HK-2 (cell line): Measurements from ENCODE around the gene ARHGAP22.

Source experiments
- DNase-seq: peaks from one replicate; pipeline ENCODE4 v3.0.0-alpha.2; 2018; ENCODE audit not compliant: unreplicated experiment

ARHGAP22 gene

DNA sequence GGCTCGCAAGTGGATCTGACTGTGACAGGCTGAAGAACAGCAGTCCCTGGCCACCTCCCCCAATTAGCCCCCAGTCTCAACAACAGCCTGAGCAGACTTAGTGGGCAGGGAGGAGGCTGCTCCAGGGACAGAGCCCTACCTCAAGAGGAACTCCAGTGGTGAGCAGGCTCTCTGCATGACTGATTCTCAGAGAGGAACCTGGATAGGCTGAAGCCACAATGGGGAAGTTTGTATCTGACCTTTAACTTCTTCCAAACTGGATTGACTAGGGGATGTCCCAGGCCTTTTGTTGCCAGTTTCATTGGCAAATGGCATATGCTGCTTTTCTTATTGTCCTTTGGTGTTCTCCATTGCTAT, 93.0 kb downstream of the ARHGAP22 start:
- peak; percentile 51 for DNase-seq

GRCh38 chr10:48511066-48511874, 93.6 kb downstream of the ARHGAP22 start:
- no peak for DNase-seq

GRCh38 chr10:48509974-48510692, 94.7 kb downstream of the ARHGAP22 start:
- no peak for DNase-seq

GRCh38 chr10:48508791-48509772, 95.8 kb downstream of the ARHGAP22 start:
- no peak for DNase-seq

DNA sequence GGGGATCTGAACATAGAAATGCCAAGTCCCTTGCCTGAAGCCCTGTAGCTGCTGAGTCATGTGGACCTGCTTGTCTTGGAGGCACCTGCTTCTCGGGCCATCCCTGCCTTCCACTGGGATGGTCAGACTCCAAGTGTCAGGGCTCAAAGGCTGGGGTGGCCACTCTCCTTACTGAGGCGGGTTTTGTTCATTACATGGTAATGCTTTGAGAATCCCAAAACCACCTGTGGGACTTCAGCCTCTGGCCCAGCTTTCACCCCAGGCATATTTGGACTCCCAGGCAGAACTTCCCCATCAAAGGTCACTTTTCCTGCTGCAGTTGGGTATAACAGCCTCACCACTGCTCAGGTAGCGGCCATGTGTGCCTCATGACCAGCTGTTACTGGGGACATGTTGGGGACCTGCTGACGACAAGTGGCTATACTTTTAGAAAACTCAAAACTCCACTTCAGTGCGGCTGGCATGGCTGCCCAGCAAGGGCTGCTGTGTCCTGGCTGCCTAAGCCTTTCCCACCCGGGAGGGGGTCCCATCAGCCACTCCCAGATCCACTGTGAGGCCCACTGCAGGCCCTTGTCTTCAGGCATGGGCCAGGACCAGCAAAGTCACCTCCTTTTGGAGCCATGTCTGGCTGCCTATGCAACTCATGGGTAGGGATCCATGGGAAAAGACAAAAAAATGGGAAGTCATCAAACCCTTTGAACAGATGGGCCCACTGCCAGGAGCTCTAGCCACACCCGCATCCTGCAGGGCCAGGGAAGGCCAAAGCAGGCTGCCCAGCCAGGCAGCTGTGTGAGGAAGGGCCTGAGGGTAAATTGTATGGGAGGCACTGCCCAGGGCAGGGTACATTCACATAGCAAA, 96.7 kb downstream of the ARHGAP22 start:
- DNase-seq = no peak

- no peak for DNase-seq
Measured at GRCh38 chr10:48507494-48507893, 97.4 kb downstream of the ARHGAP22 start.

DNA sequence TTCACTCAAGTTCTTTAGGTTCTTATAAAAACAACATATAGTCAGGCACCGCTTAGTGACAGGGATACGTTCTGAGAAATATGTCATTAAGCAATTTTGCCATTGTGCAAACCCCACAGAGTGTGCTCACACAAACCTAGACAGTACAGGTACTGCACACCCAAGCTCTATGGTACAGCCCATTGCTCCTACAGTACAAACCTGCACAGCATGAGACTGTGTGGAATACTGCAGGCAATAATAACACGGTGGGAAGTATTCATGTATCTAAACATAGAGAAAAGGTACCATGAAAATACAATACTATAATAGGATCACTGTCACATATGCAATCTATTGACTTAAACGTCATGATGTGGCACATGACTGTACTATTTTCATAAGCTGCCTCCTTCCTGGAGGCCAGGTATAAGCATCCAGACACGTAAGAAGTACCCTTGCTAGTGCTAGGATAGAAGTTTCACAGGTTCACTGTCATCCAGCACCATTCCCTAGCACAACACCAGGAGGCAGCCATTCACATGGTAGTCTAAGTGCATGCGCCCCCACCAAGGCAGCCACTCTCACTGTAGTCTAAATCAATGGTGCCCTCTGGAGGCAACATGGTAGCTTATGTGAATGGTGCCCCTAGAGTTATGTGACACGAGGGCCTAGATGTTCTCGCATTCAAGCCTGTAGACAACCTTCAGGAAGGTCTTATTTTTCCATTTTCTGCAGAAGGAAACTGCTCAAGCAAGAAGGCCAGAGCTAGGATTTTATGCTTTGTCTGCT, 98.5 kb downstream of the ARHGAP22 start:
- DNase-seq = no peak

GRCh38 chr10:48505394-48506112, 99.3 kb downstream of the ARHGAP22 start:
- DNase-seq = no peak

DNA sequence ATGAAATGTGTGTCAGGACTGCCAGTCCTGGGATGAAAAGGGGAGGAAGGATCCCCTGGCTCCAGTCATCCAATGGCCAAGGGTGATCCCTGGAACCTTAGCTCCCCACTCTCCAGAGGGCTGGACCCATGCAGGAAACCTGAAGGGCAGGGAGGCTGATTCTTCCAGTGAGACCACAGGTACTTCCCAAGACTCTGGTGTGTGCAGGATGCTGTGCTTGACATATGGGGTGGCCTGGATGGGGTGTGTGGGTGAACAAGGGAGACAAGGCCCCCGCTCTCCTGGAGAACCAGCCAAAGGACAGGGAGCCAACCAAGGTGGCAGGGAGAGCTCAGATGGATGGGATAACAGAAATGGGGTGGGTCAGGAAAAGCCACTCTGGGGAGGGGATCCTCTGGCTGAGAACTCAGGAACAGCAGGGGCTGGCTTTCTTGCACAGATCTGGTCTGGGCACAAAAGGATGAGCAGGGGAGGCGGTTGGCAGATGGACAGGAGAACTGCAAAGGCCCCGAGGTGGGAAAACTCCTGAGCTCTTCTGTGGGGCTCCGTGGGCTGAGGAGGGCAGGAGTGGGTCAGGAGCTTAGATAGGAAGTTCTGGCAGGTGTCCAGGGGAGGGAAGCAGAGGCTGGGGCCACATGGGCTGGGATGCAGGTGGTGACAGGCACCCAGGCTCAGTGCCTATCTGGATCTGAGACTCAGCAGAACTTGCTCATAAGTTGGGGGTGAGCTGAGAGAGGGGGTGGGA, 100.6 kb downstream of the ARHGAP22 start:
- no peak for DNase-seq

GRCh38 chr10:48503293-48503911, 101.5 kb downstream of the ARHGAP22 start:
- no peak for DNase-seq

GRCh38 chr10:48502791-48503190, 102.1 kb downstream of the ARHGAP22 start:
- DNase-seq = no peak

- no peak for DNase-seq
Measured at GRCh38 chr10:48501787-48502771, 102.8 kb downstream of the ARHGAP22 start.

DNA sequence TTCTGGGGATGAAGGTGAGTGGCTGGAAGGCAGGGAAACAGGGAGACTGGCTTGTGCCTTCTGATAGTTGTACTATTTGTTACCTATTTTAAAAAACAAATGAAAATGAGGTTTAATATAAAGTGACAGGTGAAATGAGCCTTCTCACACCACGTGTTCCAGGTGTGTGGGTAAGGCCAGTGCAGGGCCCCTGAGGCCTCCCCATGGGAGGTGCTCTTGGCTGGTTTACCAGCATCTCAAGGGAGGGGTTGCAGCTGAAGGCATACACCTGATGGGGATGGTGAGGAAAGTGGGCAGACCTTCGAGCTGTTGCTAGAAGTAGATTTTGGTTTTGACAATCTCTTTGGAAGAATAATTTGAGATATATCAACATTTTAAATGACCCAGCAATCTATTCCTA, 103.6 kb downstream of the ARHGAP22 start:
- no peak for DNase-seq

- no peak for DNase-seq
Measured at GRCh38 chr10:48500771-48501170, 104.1 kb downstream of the ARHGAP22 start.

DNA sequence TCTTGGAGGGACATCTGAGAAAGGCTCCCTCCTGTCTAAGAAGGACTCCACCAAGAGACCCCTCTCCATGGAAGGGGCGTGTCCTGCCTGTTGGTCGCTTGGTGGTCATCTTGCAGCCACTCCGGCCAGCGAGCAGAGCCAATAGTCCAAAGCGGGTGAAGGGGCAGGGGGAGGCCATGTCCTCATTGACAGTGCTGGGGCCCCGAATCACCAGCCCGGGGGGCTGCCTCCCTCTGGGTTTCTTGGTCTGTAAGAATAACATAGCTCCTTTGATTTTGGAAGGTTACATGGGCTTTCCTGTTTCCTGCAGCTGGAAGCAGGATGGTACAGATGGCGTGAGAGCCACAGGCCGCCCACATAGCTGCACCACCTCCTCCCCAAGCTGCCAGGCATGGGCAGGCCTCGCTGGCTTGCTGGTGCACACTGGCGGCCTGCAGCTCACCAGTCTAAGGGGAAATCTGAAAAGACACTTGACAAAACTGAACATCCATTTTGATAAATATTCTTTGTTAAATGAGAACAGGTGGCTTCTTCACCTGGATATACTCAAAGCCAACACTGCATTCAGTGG, 105.8 kb downstream of the ARHGAP22 start:
- DNase-seq = no peak

GRCh38 chr10:48497780-48498770, 106.8 kb downstream of the ARHGAP22 start:
- no peak for DNase-seq
